LNCaP clone FGC (cell line): ENCODE results near the gene CBR1.

Experiments
- DNase-seq: peaks from one replicate; pipeline ENCODE4 v3.0.0-alpha.2; 2011; ENCODE audit warnings: low read depth
- H3K4me3 ChIP-seq: 2 replicates; pipeline ENCODE4 v1.5.1; 2011; ENCODE audit warnings: mild to moderate bottlenecking, low read depth, low read length, control low read depth
- CTCF ChIP-seq: IDR thresholded peaks from 2 replicates; pipeline ENCODE4 v1.5.1; 2012; ENCODE audit warnings: mild to moderate bottlenecking; ENCODE audit not compliant: control insufficient read depth, insufficient read depth; ENCODE audit errors: extremely low read depth

Gene CBR1

GRCh38 chr21:36069713-36070583 lies at the start of gene CBR1:
Gene CBR1 (plus strand): TSS chr21:36070024. CDS start chr21:36070116, 92 bp downstream.
- peak; percentile 61 for DNase-seq
- no peak for TF ChIP-seq CTCF
- H3K4me3 ChIP-seq, result peak within 1 kb of the TSS; percentile 61

- no peak for DNase-seq
- no peak for TF ChIP-seq CTCF
Measured at GRCh38 chr21:36021251-36021837, 48.5 kb upstream of the CBR1 start.

GRCh38 chr21:36022427-36023091 lies 47.3 kb upstream of the CBR1 start:
- TF ChIP-seq CTCF, result no peak
- no peak overlapping the region for H3K4me3 ChIP-seq
- no peak for DNase-seq

More at GRCh38 chr21:36021251-36021837, 48.5 kb upstream of the CBR1 start:
- H3K4me3 ChIP-seq, result no peak overlapping the region

GRCh38 chr21:36023092-36023480 lies 46.7 kb upstream of the CBR1 start:
- H3K4me3 ChIP-seq, result no peak overlapping the region
- no peak for DNase-seq
- no peak for TF ChIP-seq CTCF

- H3K4me3 ChIP-seq, result no peak overlapping the region
- TF ChIP-seq CTCF, result no peak
- no peak for DNase-seq
Measured at GRCh38 chr21:36024782-36025181, 45.0 kb upstream of the CBR1 start.

GRCh38 chr21:36027347-36027746 lies 42.5 kb upstream of the CBR1 start:
- TF ChIP-seq CTCF, result no peak
- no peak overlapping the region for H3K4me3 ChIP-seq
- DNase-seq, result no peak
